Stimulated activated CD4-positive, alpha-beta T cell treated with anti-CD3 and anti-CD28 coated beads, TNF-alpha, amount 100 ng/mL, for 24 hours (primary cell): ENCODE measurements around the gene PIP5K1A.
A peak's percentile ranks its signal among the peaks of the same experiment; 100 is the strongest.
"Not testable (repeated sequence)": the region's sequence is repeated elsewhere in the genome, so short reads cannot be mapped to it uniquely, and the experiment has no call there.

Experiments used
- DNase-seq, 3 experiments: peaks; one replicate each; pipeline ENCODE4 v3.0.0-alpha.2; 2020; ENCODE audit warnings: low read depth in 3 of 3

Gene PIP5K1A

GRCh38 chr1:151189637-151190445 is 8.5 kb upstream of the PIP5K1A start, which contains the start of gene VPS72:
VPS72 (minus strand) TSS chr1:151190197; CDS start chr1:151190121, 76 bp downstream.
- peak; percentile 73 to 85 (median 77) for DNase-seq

- DNase-seq, result no peak
Observed at GRCh38 chr1:151192047-151192446, 6.3 kb upstream of the PIP5K1A start.

DNA sequence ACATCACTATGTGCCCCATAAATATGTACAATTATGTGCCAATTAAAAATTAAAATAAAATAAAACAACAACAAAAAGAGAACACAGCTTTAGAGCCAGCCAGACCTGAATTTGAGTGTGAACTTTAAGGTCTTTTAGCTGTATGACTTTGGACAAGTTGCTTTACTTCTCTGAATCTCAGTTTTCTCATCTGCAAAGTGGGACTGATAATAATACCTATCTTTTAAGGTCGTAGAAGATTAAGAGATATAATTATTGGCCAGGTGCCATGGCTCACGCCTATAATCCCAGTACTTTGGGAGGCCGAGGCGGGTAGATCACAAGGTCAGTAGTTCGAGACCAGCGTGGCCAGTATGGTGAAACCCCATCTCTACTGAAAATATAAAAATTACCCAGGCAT is 5.0 kb upstream of the PIP5K1A start:
- no peak for DNase-seq

- no peak for DNase-seq
Observed at GRCh38 chr1:151193856-151194255, 4.5 kb upstream of the PIP5K1A start.

DNA sequence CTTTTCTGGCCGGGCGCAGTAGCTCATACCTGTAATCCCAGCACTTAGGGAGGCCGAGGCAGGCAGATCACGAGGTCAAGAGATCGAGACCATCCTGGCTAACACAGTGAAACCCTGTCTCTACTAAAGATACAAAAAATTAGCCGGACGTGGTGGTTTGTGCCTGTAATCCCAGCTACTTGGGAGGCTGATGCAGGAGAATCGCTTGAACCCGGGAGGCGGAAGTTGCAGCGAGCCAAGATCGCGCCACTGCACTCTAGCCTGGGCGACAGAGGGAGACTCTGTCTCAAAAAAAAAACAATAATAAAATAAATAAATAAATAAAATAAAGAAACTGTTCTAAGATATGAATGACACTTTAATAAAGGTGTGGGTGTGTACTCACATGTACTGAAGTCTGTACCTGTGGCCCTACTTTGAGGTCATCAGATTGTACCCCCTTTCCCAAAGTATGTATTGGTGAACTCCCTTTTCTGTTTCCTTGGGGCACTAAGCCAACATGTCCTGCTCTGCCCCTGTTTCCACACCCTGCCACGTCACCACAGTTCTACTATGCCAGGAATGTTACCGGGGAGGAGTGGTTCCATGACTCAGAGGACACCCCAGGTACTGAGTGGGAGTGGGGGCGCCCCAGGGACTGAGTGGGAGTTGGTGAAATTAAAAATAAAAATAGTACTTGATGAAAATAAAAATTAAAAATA is 3.3 kb upstream of the PIP5K1A start:
- DNase-seq, result not testable (repeated sequence)

DNA sequence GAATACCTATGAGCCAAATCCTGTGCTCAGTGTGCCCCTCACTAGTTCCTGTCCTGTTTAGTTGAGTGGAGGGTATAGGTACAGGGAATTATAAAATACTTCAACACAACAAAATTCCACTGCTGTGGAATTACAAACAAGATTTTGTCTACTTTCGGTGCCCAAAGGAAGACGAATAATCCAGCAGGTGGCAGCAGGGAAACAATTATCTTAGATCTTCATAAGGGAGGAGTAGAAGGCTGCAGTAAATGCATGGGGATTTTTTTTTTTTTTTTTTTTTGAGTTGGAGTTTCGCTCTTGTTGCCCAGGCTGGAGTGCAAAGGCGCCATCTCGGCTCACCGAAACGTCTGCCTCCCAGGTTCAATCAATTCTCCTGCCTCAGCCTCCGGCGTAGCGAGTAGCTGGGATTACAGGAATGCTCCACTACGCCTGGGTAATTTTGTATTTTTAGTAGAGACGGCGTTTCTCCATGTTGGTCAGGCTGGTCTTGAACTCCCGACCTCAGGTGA is 2.0 kb upstream of the PIP5K1A start:
- peak in 2 of 3 experiments; percentile 30 to 47 for DNase-seq

DNA sequence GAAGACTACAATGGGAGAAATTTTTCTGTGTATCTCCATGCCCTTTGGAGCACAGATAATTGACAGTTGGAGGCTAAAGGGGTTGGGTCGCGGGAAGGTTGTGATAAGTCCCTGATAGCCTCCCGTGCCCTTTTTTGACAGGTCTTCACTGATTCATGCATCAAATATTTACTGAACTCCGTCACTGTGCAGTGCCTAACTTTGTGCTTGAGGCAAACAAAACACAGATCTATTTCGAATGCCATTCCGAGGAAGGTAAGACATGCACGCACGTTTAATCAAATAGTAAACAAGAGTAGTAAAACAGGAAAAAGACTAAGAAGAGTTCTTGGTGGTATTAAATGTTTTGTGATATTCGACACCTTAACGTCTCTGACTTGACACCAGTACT is 494 bp upstream of the PIP5K1A start:
- no peak for DNase-seq

DNA sequence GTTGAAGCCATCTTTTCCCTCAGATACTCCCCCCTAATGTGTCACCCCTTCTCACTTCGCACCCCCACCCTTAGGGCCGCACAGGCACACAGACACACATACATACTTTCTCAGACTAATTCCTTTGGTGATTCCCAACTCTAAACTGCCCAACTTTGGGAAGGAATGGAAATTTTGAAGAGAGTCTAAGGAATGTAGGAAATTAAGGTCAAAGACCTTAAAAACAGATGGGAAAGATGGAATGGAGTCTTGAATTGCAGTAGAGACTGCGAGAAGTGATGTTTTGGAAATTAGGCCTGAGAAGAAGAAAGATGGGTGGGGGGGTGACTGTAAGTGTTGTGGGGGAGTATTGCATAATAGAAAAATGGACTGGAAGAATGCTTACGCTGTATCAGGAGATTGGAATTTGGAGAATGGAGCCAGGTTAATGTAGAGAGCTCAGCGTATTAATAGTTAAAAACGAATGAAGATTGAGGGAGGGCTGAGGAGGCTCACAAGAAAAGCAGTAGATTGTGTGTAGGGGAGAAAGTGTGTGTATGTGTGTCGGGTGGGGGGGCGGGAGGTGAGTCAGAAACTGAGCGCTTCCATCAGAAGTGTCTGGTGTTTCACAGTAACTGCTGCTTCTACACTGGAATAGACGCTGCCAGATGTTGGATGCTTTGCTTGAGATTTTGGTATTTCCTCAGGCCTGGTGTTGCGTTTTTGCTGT is 1.7 kb downstream of the PIP5K1A start:
- DNase-seq, result no peak

DNA sequence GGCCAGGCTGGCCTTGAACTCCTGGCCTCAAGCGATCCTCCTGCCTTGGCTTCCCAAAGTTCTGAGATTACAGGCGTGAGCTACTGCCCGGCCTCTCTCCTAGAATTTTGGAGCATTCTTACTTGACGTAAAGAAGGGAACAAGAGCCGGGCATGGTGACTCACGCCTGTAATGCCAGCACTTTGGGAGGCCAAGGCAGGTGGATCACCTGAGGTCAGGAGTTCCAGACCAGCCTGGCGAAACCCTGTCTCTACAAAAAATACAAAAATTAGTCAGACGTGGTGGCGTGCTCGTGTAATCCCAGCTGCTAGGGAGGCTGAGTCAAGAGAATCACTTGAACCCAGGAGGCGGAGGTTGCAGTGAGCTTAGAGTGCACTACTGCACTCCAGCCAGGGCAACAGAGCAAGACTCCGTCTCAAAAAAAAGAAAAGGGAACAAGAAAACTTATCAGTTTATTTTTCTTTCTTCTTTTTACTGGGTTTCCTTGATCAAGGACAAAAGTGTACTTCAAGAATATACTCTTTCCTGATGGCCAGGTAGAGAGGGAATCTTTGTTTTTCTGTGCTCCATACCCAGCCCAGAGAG is 7.1 kb downstream of the PIP5K1A start:
- DNase-seq, result not testable (repeated sequence)

DNA sequence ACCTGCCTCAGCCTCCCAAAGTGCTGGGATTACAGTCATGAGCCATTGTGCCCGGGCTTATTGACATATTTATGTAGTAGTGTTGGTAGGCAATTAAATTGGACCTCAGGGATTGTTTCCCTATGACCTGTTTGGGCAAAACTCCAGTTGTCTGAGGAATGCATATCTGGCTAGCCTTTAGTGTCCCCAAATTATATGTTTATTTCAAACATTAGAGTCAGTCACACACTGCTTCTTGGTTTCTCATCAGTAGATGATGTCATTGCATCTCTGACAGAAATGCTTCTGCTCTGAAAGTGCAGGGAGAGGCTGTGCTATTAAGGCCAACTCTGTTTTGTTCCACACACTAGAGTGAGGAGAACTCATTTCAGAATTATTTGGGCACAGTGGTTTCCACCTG is 12.5 kb downstream of the PIP5K1A start:
- DNase-seq, result no peak

GRCh38 chr1:151211972-151212705 is 13.8 kb downstream of the PIP5K1A start:
- no peak for DNase-seq

DNA sequence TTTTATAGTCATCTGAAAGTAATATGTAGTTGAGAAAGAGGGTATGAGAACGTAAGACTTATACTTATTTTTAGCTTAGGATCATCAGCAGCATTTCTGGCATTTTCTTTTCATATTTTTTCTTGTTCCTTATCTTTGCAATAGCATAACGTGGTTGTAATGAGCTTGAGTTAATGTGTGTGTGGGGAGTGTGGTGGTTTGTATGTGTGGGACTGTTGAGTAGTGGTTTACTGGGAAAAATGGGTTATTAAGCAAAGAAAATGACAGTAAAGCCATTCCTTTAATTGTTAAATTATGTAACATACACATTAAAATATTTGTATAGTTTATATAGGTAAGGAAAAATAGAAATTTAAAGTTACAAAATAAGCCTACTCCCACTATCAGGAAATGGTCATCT is 15.2 kb downstream of the PIP5K1A start:
- DNase-seq, result no peak

- DNase-seq, result no peak
Observed at GRCh38 chr1:151221616-151222015, 23.3 kb downstream of the PIP5K1A start.

- DNase-seq, result no peak
Observed at GRCh38 chr1:151222130-151222529, 23.8 kb downstream of the PIP5K1A start.

- no peak for DNase-seq
Observed at GRCh38 chr1:151235235-151235634, 36.9 kb downstream of the PIP5K1A start.

GRCh38 chr1:151237678-151238466 is 39.5 kb downstream of the PIP5K1A start:
- no peak for DNase-seq

DNA sequence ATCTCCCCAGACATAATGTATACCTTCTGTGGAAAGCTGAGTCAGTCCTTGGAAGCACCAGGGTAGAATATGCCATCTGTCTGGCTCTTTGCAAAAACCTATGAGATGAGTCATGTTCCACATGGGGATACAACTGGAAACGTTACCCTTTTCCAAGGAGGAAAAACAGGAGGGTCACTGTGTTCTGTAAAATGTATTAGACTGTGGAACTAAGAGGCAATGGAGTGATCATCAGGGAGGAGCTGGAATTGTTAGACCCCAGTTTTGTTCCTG is 40.1 kb downstream of the PIP5K1A start:
- no peak for DNase-seq

- no peak for DNase-seq
Observed at GRCh38 chr1:151242442-151242841, 44.1 kb downstream of the PIP5K1A start.

GRCh38 chr1:151243683-151244216 is 45.4 kb downstream of the PIP5K1A start:
- DNase-seq, result no peak

- DNase-seq, result no peak
Observed at GRCh38 chr1:151246786-151247185, 48.4 kb downstream of the PIP5K1A start.
